Stomach (tissue), 9 donors: Measurements from ENCODE around the gene RNH1. TPM values are rescaled to one million over a fixed set of nuclear protein-coding genes. Genes with fewer than 3 reads are reported as not detected.
A peak's percentile ranks its signal among the peaks of the same experiment; 100 is the strongest.

Experiments used
- DNase-seq, 2 donors: peaks; one replicate each; pipeline versions ENCODE4 v3.0.0 to v3.0.0-alpha.2; 2013 to 2019
- H3K27ac ChIP-seq, 5 donors: fragments of 200-600 bp in 4 of 5; sonication (generic) in 4 of 5; one replicate each; pipeline ENCODE4 v1.5.1; 2013 to 2019; ENCODE audit warnings: mild to moderate bottlenecking in 1 of 5, moderate library complexity in 1 of 5
- H3K27me3 ChIP-seq, 3 donors: fragments of 200-600 bp; sonication (generic); one replicate each; pipeline ENCODE4 v1.5.1; 2017 to 2019; ENCODE audit warnings: mixed run types in 1 of 3
- H3K36me3 ChIP-seq, 4 donors: fragments of 200-600 bp; sonication (generic); 1 replicate in 3 of 4; 2 replicates in 1 of 4; pipeline ENCODE4 v1.5.1; 2016 to 2019
- H3K4me1 ChIP-seq, 4 donors: fragments of 200-600 bp; sonication (generic); one replicate each; pipeline ENCODE4 v1.5.1; 2016 to 2019
- H3K4me3 ChIP-seq, 4 donors: fragments of 200-600 bp; sonication (generic) in 3 of 4; one replicate each; pipeline ENCODE4 v1.5.1; 2016 to 2019; ENCODE audit warnings: mild to moderate bottlenecking in 1 of 4
- H3K9me3 ChIP-seq, 4 donors: fragments of 200-600 bp; sonication (generic); one replicate each; pipeline ENCODE4 v1.5.1; 2016 to 2019
- CTCF ChIP-seq, 7 experiments: fragments of 450-650 bp in 4 of 7; fragments of 200-600 bp in 3 of 7; sonication (generic) in 3 of 7; IDR thresholded peaks; one replicate each; pipeline ENCODE4 v1.5.1; 2016 to 2019; ENCODE audit warnings: antibody characterized with exemption in 7 of 7, control low read depth in 2 of 7, mild to moderate bottlenecking in 1 of 7
- EP300 ChIP-seq: sonication (generic); formaldehyde crosslinking; IDR thresholded peaks from one replicate; pipeline ENCODE4 v1.6.1; 2017; ENCODE audit warnings: antibody characterized with exemption
- POLR2A ChIP-seq, 4 donors: fragments of 450-650 bp; IDR thresholded peaks; one replicate each; pipeline ENCODE4 v1.6.1; 2016; ENCODE audit warnings: antibody characterized with exemption in 4 of 4, control low read depth in 2 of 4, mild to moderate bottlenecking in 1 of 4, moderate library complexity in 1 of 4
- POLR2AphosphoS5 ChIP-seq, 3 donors: sonication (generic); formaldehyde crosslinking; IDR thresholded peaks; one replicate each; pipeline ENCODE4 v1.6.1; 2016; ENCODE audit warnings: antibody characterized with exemption in 3 of 3
- WGBS, 5 donors: extraction: QIAGEN DNeasy Blood & Tissue Kit in 3 of 5; methylation state at CpG; one replicate each; pipeline versions ENCODE4 v1.1.5 to v1.1.7; 2013 to 2018; 5-methylcytosine and 5-hydroxymethylcytosine counted together
- intact Hi-C: fragments of 100-400 bp; cut with DNase I; formaldehyde crosslinking; loops from one replicate; pipeline ENCODE4 v1.15.1; 2023; ENCODE audit warnings: low total_unique reads
- polyA plus RNA-seq, 3 donors: library from polyadenylated mRNA; stranded (reverse); fragments of 200-250 nt; gene quantifications; one replicate each; pipeline ENCODE4 v1.2.3, GENCODE V29; 2013
- total RNA-seq, 5 donors: library from RNA; depleted of rRNA; stranded (reverse); fragments of >200 nt; gene quantifications; one replicate each; pipeline versions ENCODE4 v1.1.0 to v1.2.3, GENCODE V29; 2014 to 2016
- donor health status: healthy with polysubstance abuse.
- donor health status: Bipolar disorder and iron deficiency.
- donor health status: healthy.

Gene RNH1
- total and polyA plus RNA-seq, 8 donors = 61.3 to 260 (median 134) TPM

- Histone ChIP-seq H3K9me3 (no peaks in the 10 kb centered on the region), H3K36me3 (peaks cover 0 to 12% (median 11%) of the 10 kb centered on the region in 4 donors), H3K27me3 (peaks cover 0 to 12% (median 0%) of the 10 kb centered on the region in 3 donors), H3K4me1 (peaks cover 25 to 51% (median 45%) of the 10 kb centered on the region in 4 donors), H3K27ac (peak overlapping the region; percentile 95 to 99 (median 97)), H3K4me3 (peak overlapping the region; percentile 52 to 77 (median 58))
- 1 to 2% (median 2%) methylated on average over 38 to 55 of the region's 55 CpGs for WGBS, 5 donors
- TF ChIP-seq POLR2AphosphoS5 (IDR thresholded peaks at IDR 0.05) = peak; percentile 72 to 88 (median 83)
- TF ChIP-seq CTCF (IDR thresholded peaks at IDR 0.05) = peak in 5 of 7 experiments; percentile 70 to 96 (median 84)
- no peak for TF ChIP-seq EP300
- TF ChIP-seq POLR2A (IDR thresholded peaks at IDR 0.05) = no peak
- intact Hi-C loops = no loop called here
- peak; percentile 97 to 98 for DNase-seq
These were observed 58.9 kb downstream of the RNH1 start for GRCh38 chr11:447923-448731.

GRCh38 chr11:446891-447290, 60.2 kb downstream of the RNH1 start:
- intact Hi-C loops = no loop called here
- TF ChIP-seq CTCF (IDR thresholded peaks at IDR 0.05) (no peak), POLR2AphosphoS5 (IDR thresholded peaks at IDR 0.05) (no peak), EP300 (no peak), POLR2A (IDR thresholded peaks at IDR 0.05) (no peak)
- WGBS, 5 donors = 68 to 76% (median 71%) methylated on average over 6 to 7 of the region's 7 CpGs
- Histone ChIP-seq H3K4me1 (peaks cover 25 to 50% (median 48%) of the 10 kb centered on the region in 4 donors), H3K27ac (no peak overlapping the region), H3K36me3 (no peaks in the 10 kb centered on the region), H3K4me3 (no peak overlapping the region), H3K27me3 (peaks cover 0 to 24% (median under 1%) of the 10 kb centered on the region in 3 donors), H3K9me3 (no peaks in the 10 kb centered on the region)
- peak in 1 of 2 donors; percentile 49 for DNase-seq

DNA sequence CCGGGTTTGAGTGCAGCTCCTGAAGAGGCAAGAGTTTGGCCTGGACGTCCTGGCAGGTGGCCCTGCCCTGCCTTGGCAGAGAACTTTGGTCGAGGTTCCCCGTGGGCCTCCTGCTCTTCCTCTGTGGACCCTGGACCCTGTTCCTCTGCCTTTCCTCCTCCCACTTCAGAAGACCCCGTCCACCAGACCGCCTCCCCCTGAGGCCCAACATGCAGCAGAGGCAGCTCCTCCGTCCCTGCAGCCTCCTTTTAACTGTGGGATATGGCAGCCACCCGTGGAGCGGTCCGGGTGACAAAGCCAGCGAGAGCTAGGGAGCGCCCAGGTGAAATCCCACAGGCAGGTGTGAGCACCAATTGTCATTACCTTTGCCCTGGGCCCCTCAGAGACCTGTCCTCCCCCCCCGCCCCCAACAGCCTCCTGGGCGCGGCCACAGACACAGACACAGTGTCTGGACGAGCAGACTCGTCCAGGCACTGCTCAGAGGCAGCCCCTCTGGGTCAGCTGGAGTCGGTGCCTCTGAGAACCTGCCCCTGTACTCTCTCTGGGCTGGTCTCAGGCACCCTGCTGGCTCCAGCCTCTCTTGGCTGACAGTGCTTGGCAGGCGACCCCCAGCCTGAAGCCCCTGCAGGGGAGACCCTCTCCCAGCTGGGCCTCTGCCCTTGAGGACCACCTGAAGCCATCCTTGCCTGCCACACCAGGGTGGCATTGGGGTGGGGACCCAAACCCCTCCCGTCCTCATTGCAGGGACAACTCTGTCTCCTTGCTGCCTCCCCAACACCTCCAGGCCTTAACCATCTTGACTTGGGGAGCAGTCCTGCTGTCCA, 61.1 kb downstream of the RNH1 start:
- H3K9me3 ChIP-seq = no peaks in the 10 kb centered on the region
- intact Hi-C loops = no loop called here
- no peak for TF ChIP-seq EP300
- TF ChIP-seq CTCF (IDR thresholded peaks at IDR 0.05) = no peak
- TF ChIP-seq POLR2A (IDR thresholded peaks at IDR 0.05) = no peak
- TF ChIP-seq POLR2AphosphoS5 (IDR thresholded peaks at IDR 0.05) = no peak
- no peak overlapping the region for H3K27ac ChIP-seq
- no peak overlapping the region for H3K4me3 ChIP-seq
- 62 to 69% (median 65%) methylated on average over 13 to 20 of the region's 20 CpGs for WGBS, 5 donors
- peak in 1 of 2 donors; percentile 54 for DNase-seq
- H3K4me1 ChIP-seq = peaks cover 21 to 50% (median 48%) of the 10 kb centered on the region in 4 donors
- H3K36me3 ChIP-seq = no peaks in the 10 kb centered on the region
- peaks cover 0 to 33% (median 7%) of the 10 kb centered on the region in 3 donors for H3K27me3 ChIP-seq

Other genes with a start within 250 kb of the RNH1 start
- 1 to 10 TPM in 1 of 5 donors, under 1 TPM in 2, not detected in 2; 0.45 to 3.6 (median 0.55) TPM for gene NLRP6, start 228.8 kb downstream of the RNH1 start, total RNA-seq
- under 1 TPM in 2 of 3 donors, not detected in 1; 0.08 to 0.12 TPM for gene NLRP6, start 228.8 kb downstream of the RNH1 start, polyA plus RNA-seq
- 10 to 100 TPM in 4 of 5 donors, 1 to 10 TPM in 1; 3.5 to 34.8 (median 11.9) TPM for gene PGGHG, start 218.1 kb downstream of the RNH1 start, total RNA-seq
- gene PGGHG, start 218.1 kb downstream of the RNH1 start, polyA plus RNA-seq = 10 to 100 TPM; 14.4 to 44.0 (median 20.7) TPM
- gene IFITM5, start 207.7 kb downstream of the RNH1 start, total RNA-seq = under 1 TPM in 1 of 5 donors, not detected in 4; 0.73 TPM
- gene IFITM5, start 207.7 kb downstream of the RNH1 start, polyA plus RNA-seq = not detected
- 10 to 100 TPM in 4 of 5 donors, 1 to 10 TPM in 1; 8.8 to 61.7 (median 12.9) TPM for gene IFITM2, start 199.4 kb downstream of the RNH1 start, total RNA-seq
- gene IFITM2, start 199.4 kb downstream of the RNH1 start, polyA plus RNA-seq = 100 to 1,000 TPM; 276 to 394 (median 344) TPM
- 10 to 100 TPM in 4 of 5 donors, 1 to 10 TPM in 1; 7.0 to 59.8 (median 17.3) TPM for gene IFITM1, start 193.2 kb downstream of the RNH1 start, total RNA-seq
- gene IFITM1, start 193.2 kb downstream of the RNH1 start, polyA plus RNA-seq = 100 to 1,000 TPM in 2 of 3 donors, 10 to 100 TPM in 1; 79.9 to 224 (median 119) TPM
- gene IFITM3, start 186.4 kb downstream of the RNH1 start, total RNA-seq = 100 to 1,000 TPM in 3 of 5 donors, 10 to 100 TPM in 2; 11.9 to 271 (median 127) TPM
- gene IFITM3, start 186.4 kb downstream of the RNH1 start, polyA plus RNA-seq = 1,000 to 10,000 TPM in 1 of 3 donors, 100 to 1,000 TPM in 2; 538 to 1,128 (median 677) TPM
- 1 to 10 TPM in 2 of 5 donors, under 1 TPM in 1, not detected in 2; 0.45 to 7.5 (median 4.2) TPM for gene B4GALNT4, start 137.7 kb downstream of the RNH1 start, total RNA-seq
- 1 to 10 TPM; 2.4 to 8.8 (median 4.4) TPM for gene B4GALNT4, start 137.7 kb downstream of the RNH1 start, polyA plus RNA-seq
- 100 to 1,000 TPM in 3 of 5 donors, 10 to 100 TPM in 2; 26.3 to 356 (median 141) TPM for gene PKP3, start 113.0 kb downstream of the RNH1 start, total RNA-seq
- 10 to 100 TPM; 31.1 to 94.5 (median 41.7) TPM for gene PKP3, start 113.0 kb downstream of the RNH1 start, polyA plus RNA-seq
- 100 to 1,000 TPM in 3 of 5 donors, 10 to 100 TPM in 2; 11.4 to 325 (median 110) TPM for gene SIGIRR, start 92.2 kb downstream of the RNH1 start, total RNA-seq
- 100 to 1,000 TPM; 110 to 227 (median 164) TPM for gene SIGIRR, start 92.2 kb downstream of the RNH1 start, polyA plus RNA-seq
- gene ANO9, start 65.2 kb downstream of the RNH1 start, total RNA-seq = 100 to 1,000 TPM in 1 of 5 donors, 10 to 100 TPM in 3, 1 to 10 TPM in 1; 5.7 to 208 (median 40.2) TPM
- gene ANO9, start 65.2 kb downstream of the RNH1 start, polyA plus RNA-seq = 10 to 100 TPM in 2 of 3 donors, 1 to 10 TPM in 1; 9.8 to 37.6 (median 12.8) TPM
- gene PTDSS2, start 57.0 kb downstream of the RNH1 start, total RNA-seq = 100 to 1,000 TPM in 2 of 5 donors, 10 to 100 TPM in 3; 16.5 to 264 (median 59.0) TPM
- 10 to 100 TPM; 11.6 to 24.3 (median 22.3) TPM for gene PTDSS2, start 57.0 kb downstream of the RNH1 start, polyA plus RNA-seq
- 10 to 100 TPM; 14.2 to 87.5 (median 21.6) TPM for gene HRAS, start 28.3 kb upstream of the RNH1 start, total RNA-seq
- 100 to 1,000 TPM; 108 to 181 (median 131) TPM for gene HRAS, start 28.3 kb upstream of the RNH1 start, polyA plus RNA-seq
- gene LRRC56, start 30.3 kb upstream of the RNH1 start, total RNA-seq = 1 to 10 TPM in 3 of 5 donors, under 1 TPM in 1, not detected in 1; 0.18 to 8.1 (median 3.3) TPM
- 1 to 10 TPM; 2.1 to 2.9 (median 2.9) TPM for gene LRRC56, start 30.3 kb upstream of the RNH1 start, polyA plus RNA-seq
- gene LMNTD2, start 53.5 kb upstream of the RNH1 start, total RNA-seq = 10 to 100 TPM in 3 of 5 donors, 1 to 10 TPM in 1, under 1 TPM in 1; 0.55 to 92.7 (median 12.8) TPM
- 1 to 10 TPM; 6.3 to 9.2 (median 7.2) TPM for gene LMNTD2, start 53.5 kb upstream of the RNH1 start, polyA plus RNA-seq
- gene RASSF7, start 53.7 kb upstream of the RNH1 start, total RNA-seq = 100 to 1,000 TPM in 2 of 5 donors, 10 to 100 TPM in 3; 16.7 to 330 (median 86.6) TPM
- gene RASSF7, start 53.7 kb upstream of the RNH1 start, polyA plus RNA-seq = 100 to 1,000 TPM in 2 of 3 donors, 10 to 100 TPM in 1; 73.0 to 121 (median 103) TPM
- gene PHRF1, start 69.2 kb upstream of the RNH1 start, total RNA-seq = 10 to 100 TPM; 17.5 to 60.8 (median 29.9) TPM
- gene PHRF1, start 69.2 kb upstream of the RNH1 start, polyA plus RNA-seq = 10 to 100 TPM in 1 of 3 donors, 1 to 10 TPM in 2; 7.9 to 14.8 (median 9.4) TPM
- 10 to 100 TPM in 4 of 5 donors, 1 to 10 TPM in 1; 5.7 to 49.1 (median 22.5) TPM for gene IRF7, start 108.7 kb upstream of the RNH1 start, total RNA-seq
- gene IRF7, start 108.7 kb upstream of the RNH1 start, polyA plus RNA-seq = 10 to 100 TPM; 33.0 to 43.8 (median 40.8) TPM
- 10 to 100 TPM in 1 of 5 donors, 1 to 10 TPM in 4; 2.7 to 92.1 (median 5.5) TPM for gene CDHR5, start 117.7 kb upstream of the RNH1 start, total RNA-seq
- gene CDHR5, start 117.7 kb upstream of the RNH1 start, polyA plus RNA-seq = 1 to 10 TPM in 1 of 3 donors, under 1 TPM in 2; 0.38 to 2.2 (median 0.92) TPM
- gene SCT, start 119.9 kb upstream of the RNH1 start, total RNA-seq = 1 to 10 TPM in 1 of 5 donors, not detected in 4; 3.1 TPM
- under 1 TPM in 1 of 3 donors, not detected in 2; 0.95 TPM for gene SCT, start 119.9 kb upstream of the RNH1 start, polyA plus RNA-seq
- gene DRD4, start 130.0 kb upstream of the RNH1 start, total RNA-seq = not detected
- 1 to 10 TPM in 1 of 3 donors, under 1 TPM in 2; 0.19 to 1.7 (median 0.50) TPM for gene DRD4, start 130.0 kb upstream of the RNH1 start, polyA plus RNA-seq
- 100 to 1,000 TPM in 1 of 5 donors, 10 to 100 TPM in 4; 12.3 to 111 (median 29.4) TPM for gene DEAF1, start 188.0 kb upstream of the RNH1 start, total RNA-seq
- 10 to 100 TPM; 41.4 to 51.8 (median 45.1) TPM for gene DEAF1, start 188.0 kb upstream of the RNH1 start, polyA plus RNA-seq
- gene TMEM80, start 188.6 kb upstream of the RNH1 start, total RNA-seq = 10 to 100 TPM in 4 of 5 donors, 1 to 10 TPM in 1; 4.9 to 46.5 (median 21.5) TPM
- gene TMEM80, start 188.6 kb upstream of the RNH1 start, polyA plus RNA-seq = 10 to 100 TPM in 2 of 3 donors, 1 to 10 TPM in 1; 9.0 to 30.8 (median 18.1) TPM
- 100 to 1,000 TPM in 4 of 5 donors, 10 to 100 TPM in 1; 45.0 to 617 (median 306) TPM for gene EPS8L2, start 199.0 kb upstream of the RNH1 start, total RNA-seq
- 100 to 1,000 TPM in 1 of 3 donors, 10 to 100 TPM in 2; 91.5 to 190 (median 96.2) TPM for gene EPS8L2, start 199.0 kb upstream of the RNH1 start, polyA plus RNA-seq
- gene TALDO1, start 240.2 kb upstream of the RNH1 start, total RNA-seq = 100 to 1,000 TPM in 4 of 5 donors, 10 to 100 TPM in 1; 85.9 to 258 (median 175) TPM
- gene TALDO1, start 240.2 kb upstream of the RNH1 start, polyA plus RNA-seq = 100 to 1,000 TPM; 139 to 214 (median 208) TPM